ENCODE measurements around the gene SLITRK3.
A peak's percentile ranks its signal among the peaks of the same experiment; 100 is the strongest.

SLITRK3 gene

DNA sequence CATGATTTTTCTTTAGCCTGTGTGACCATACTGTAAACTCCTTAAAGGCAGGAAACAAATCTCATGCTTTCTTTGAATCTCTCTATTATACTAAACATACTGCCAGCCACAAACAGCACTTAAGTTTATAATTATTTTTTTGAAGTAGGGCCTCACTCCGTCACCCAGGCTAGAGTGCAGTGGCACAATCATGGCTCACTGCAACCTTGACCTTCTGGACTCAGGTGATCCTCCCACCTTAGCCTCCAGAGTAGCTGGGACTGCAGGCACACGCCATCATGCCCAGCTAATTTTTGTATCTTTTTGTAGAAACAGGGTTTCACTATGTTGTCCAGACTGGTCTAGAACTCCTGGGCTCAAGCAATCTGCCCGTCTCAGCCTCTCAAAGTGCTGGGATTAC lies 14.5 kb upstream of the SLITRK3 start:
- Histone ChIP-seq H3K36me3 (ENCODE audit: insufficient read depth, low read length) (no peaks in the 10 kb centered on the region), H3K9ac (ENCODE audit: insufficient read length) (no peak overlapping the region), H3K9me3 (ENCODE audit: low read depth, low read length) (no peaks in the 10 kb centered on the region), H3K27ac (no peak overlapping the region), H3K4me3 (no peak overlapping the region)
- no peak for DNase-seq (ENCODE audit: low read depth, low spot score)
- TF ChIP-seq EZH2 (IDR thresholded peaks at IDR 0.05) (no peak), FOXP2 (optimal IDR thresholded peaks at IDR 0.05; ENCODE audit: control extremely low read depth, extremely low read length, insufficient read depth) (no peak), POLR2AphosphoS5 (IDR thresholded peaks at IDR 0.05; ENCODE audit: borderline replicate concordance, low read depth, low read length) (no peak)

DNA sequence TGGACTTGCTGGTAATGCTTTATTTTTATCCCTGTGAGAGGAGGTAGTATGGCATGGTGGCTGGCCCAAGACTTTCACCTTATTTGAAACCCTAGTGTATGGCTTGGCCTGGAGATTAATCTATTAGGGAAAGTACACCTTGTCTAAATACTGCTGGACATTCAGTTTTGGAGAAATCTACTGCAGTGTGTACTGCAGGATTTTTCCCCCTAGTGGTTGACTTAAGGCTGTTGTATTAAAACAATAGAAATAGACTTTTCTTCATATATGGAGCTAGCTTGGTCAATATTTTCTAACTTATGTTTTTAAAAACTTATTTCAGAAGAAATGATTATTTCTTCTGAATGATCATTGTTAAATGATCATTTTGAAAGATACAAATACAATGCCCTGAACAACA lies 13.9 kb upstream of the SLITRK3 start:
- no peaks in the 10 kb centered on the region for H3K9me3 ChIP-seq (ENCODE audit: low read depth, low read length)
- TF ChIP-seq FOXP2 (optimal IDR thresholded peaks at IDR 0.05; ENCODE audit: control extremely low read depth, extremely low read length, insufficient read depth) (no peak), POLR2AphosphoS5 (IDR thresholded peaks at IDR 0.05; ENCODE audit: borderline replicate concordance, low read depth, low read length) (no peak), EZH2 (IDR thresholded peaks at IDR 0.05) (no peak)
- no peak for DNase-seq (ENCODE audit: low read depth, low spot score)
- H3K4me3 ChIP-seq, result no peak overlapping the region
- H3K36me3 ChIP-seq (ENCODE audit: insufficient read depth, low read length), result no peaks in the 10 kb centered on the region
- H3K27ac ChIP-seq, result no peak overlapping the region
- no peak overlapping the region for H3K9ac ChIP-seq (ENCODE audit: insufficient read length)

DNA sequence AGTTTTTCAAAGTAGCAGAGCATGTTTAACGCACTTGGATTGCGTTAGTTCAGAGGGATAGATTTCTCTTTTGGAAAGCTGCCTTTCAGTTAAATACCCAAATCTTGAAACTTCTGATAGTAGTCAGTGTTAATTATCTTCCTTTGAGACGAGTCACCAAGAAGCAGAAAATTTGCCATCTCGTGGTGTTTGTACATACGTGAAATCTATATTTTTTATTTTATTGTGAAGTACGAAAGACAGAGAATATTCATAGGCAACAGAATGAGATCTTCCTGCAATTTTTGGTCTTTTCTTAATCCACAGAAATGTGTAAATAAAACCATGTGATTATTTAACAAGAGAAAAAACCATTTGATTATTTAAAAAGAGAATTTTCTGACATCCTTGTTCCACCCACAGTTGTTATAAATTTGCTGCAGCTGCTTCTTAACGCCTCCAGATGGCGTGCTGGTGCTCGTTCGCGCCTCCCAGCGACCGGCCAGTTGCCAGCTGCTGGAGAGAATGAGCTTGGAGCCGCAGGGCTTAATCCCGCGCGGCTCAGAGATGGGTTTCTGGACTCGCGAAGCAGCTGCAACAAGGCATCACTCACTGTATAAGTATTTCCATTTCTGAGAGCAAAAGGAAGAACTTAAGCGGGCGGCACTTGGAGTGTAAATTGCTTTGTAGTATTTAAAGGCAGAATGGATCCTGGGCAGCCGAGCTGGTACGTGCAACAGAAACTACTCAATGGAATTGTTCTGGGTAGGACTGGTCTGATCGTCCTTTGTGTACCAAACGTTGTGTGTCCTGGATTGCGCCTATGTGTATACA lies 10.5 kb upstream of the SLITRK3 start:
- Histone ChIP-seq H3K9ac (ENCODE audit: insufficient read length) (no peak overlapping the region), H3K36me3 (ENCODE audit: insufficient read depth, low read length) (no peaks in the 10 kb centered on the region), H3K27ac (no peak overlapping the region), H3K9me3 (ENCODE audit: low read depth, low read length) (no peaks in the 10 kb centered on the region), H3K4me3 (peak overlapping the region; percentile 51)
- DNase-seq (ENCODE audit: low read depth, low spot score), result no peak
- TF ChIP-seq POLR2AphosphoS5 (IDR thresholded peaks at IDR 0.05; ENCODE audit: borderline replicate concordance, low read depth, low read length), result no peak

DNA sequence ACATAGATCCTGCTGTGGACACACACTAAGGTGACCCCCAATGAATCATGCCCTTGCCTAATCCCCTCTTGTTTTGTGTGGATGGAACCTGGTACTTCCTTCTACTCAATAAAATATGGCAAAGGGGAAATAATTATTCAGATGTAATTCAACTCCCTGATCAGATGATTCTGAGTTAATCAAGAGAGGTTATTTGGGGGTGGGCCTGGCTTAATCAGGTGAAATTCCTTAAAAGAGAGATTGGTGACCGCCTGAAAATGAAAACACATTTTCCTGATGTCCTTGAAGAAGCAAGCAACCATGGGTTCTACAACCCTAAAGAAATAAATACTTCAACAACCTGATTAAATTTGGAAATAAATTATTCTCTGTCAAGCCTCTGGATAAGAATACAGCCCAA lies 8.3 kb upstream of the SLITRK3 start:
- Histone ChIP-seq H3K27ac (no peak overlapping the region), H3K4me3 (no peak overlapping the region), H3K9me3 (ENCODE audit: low read depth, low read length) (no peaks in the 10 kb centered on the region), H3K9ac (ENCODE audit: insufficient read length) (no peak overlapping the region), H3K36me3 (ENCODE audit: insufficient read depth, low read length) (no peaks in the 10 kb centered on the region)
- no peak for DNase-seq (ENCODE audit: low read depth, low spot score)
- TF ChIP-seq POLR2AphosphoS5 (IDR thresholded peaks at IDR 0.05; ENCODE audit: borderline replicate concordance, low read depth, low read length) (no peak), EZH2 (IDR thresholded peaks at IDR 0.05) (no peak), FOXP2 (optimal IDR thresholded peaks at IDR 0.05; ENCODE audit: control extremely low read depth, extremely low read length, insufficient read depth) (no peak)

DNA sequence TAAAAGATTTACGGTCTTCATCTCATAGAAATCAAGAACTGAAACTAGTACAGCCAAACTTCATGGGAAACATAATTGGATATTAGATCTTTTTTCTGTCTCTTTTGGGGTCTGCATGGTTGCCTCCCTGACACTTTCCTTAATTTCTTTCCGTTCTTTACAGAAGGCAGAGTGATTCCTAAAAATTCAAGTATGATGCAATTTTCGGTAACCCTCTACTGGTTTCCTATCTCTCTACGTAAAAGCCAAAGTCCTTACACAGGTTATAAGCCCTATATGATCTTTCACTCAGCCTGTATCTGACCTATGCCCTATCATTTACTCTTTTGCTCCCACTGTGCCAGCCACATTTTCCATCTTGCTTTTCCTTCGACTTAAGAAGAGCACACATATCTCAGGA lies 6.8 kb upstream of the SLITRK3 start:
- H3K36me3 ChIP-seq (ENCODE audit: insufficient read depth, low read length), result no peaks in the 10 kb centered on the region
- H3K27ac ChIP-seq, result no peak overlapping the region
- no peak for DNase-seq (ENCODE audit: low read depth, low spot score)
- H3K9ac ChIP-seq (ENCODE audit: insufficient read length), result no peak overlapping the region
- no peaks in the 10 kb centered on the region for H3K9me3 ChIP-seq (ENCODE audit: low read depth, low read length)
- TF ChIP-seq POLR2AphosphoS5 (IDR thresholded peaks at IDR 0.05; ENCODE audit: borderline replicate concordance, low read depth, low read length), result no peak
- TF ChIP-seq FOXP2 (optimal IDR thresholded peaks at IDR 0.05; ENCODE audit: control extremely low read depth, extremely low read length, insufficient read depth), result no peak
- no peak for TF ChIP-seq EZH2 (IDR thresholded peaks at IDR 0.05)
- H3K4me3 ChIP-seq, result no peak overlapping the region

DNA sequence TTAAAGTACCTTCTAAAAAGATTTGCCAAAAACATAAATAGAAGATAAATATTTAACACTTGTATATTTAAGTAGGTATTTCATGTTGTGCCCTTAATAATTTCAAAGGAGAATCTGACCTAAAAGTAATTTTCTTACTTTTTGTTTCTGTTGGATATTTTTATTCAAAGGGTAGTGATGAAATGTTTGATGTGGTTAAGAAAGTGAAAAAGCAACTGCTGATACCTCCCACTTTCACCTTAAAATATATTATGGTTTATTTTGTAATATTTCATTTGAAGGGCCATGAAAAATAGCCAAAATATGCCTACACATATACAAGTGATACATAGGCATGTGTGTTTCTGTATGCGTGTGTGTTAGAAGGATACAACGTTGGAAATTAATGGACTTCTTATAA lies 5.8 kb upstream of the SLITRK3 start:
- H3K9me3 ChIP-seq (ENCODE audit: low read depth, low read length), result no peaks in the 10 kb centered on the region
- no peak overlapping the region for H3K9ac ChIP-seq (ENCODE audit: insufficient read length)
- TF ChIP-seq EZH2 (IDR thresholded peaks at IDR 0.05) (no peak), FOXP2 (optimal IDR thresholded peaks at IDR 0.05; ENCODE audit: control extremely low read depth, extremely low read length, insufficient read depth) (no peak), POLR2AphosphoS5 (IDR thresholded peaks at IDR 0.05; ENCODE audit: borderline replicate concordance, low read depth, low read length) (no peak)
- no peak overlapping the region for H3K4me3 ChIP-seq
- H3K27ac ChIP-seq, result no peak overlapping the region
- H3K36me3 ChIP-seq (ENCODE audit: insufficient read depth, low read length), result no peaks in the 10 kb centered on the region
- no peak for DNase-seq (ENCODE audit: low read depth, low spot score)

DNA sequence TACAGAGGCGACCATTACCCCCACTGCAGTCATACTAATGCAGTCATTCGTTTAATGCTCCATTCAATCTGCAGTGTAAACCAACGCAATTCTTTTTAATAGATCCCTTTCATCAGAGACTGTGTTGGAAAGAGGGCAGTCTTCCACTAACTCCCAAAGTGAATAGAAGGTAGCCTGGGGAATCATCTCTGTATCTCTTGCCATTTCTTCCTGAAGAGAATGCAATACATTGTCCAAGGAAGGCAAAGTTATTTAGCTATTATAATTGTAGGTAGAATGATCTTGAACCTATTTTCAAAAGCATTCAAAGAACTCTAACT lies 1.3 kb upstream of the SLITRK3 start:
- no peaks in the 10 kb centered on the region for H3K36me3 ChIP-seq (ENCODE audit: insufficient read depth, low read length)
- H3K9ac ChIP-seq (ENCODE audit: insufficient read length), result peak overlapping the region; percentile 59
- H3K27ac ChIP-seq, result no peak overlapping the region
- H3K4me3 ChIP-seq, result peak overlapping the region; percentile 85
- DNase-seq (ENCODE audit: low read depth, low spot score), result no peak
- TF ChIP-seq POLR2AphosphoS5 (IDR thresholded peaks at IDR 0.05; ENCODE audit: borderline replicate concordance, low read depth, low read length) (no peak), FOXP2 (optimal IDR thresholded peaks at IDR 0.05; ENCODE audit: control extremely low read depth, extremely low read length, insufficient read depth) (no peak), EZH2 (IDR thresholded peaks at IDR 0.05) (no peak)
- no peaks in the 10 kb centered on the region for H3K9me3 ChIP-seq (ENCODE audit: low read depth, low read length)

DNA sequence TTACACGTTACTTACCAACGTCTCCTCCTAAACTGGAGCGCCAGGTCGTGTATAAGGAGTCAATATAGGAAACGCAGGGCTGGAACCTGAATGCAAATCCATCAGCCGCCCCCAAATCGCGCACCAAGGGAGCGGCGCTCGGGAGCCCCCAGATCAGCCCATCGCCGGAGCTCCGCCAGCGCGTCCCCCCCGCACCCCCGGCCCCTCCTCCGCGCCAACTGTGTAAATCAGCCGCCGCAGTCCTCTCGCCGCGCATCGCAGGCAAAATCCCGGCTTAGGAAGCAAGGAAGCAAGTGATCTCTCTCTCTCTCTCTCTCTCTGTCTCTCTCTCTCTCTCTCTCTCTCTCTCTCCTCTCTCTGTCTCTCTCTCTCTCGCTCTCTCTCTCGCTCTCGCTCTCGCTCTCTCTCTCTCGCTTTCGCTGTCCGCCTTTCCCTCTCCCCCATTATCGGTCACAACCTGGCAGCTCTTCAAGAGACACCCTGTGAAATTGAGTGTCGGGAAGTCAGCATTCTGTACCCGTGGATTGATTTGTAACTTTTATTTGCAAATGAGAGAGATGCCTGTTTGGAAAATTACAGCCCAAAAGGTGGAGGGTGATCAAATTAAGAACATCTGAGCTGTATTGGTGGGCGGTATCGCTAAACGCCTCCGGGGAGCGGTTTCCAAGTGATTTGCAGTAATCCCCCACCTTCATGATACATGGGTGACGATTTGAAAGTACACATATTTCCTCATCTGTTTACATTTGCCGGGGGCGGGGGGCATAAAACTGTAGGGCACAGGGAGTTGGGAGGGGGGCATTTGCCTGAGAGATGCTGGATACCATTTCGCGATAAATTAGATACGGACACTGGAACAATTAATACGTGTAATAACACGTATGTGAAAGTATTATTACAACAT lies 645 bp upstream of the SLITRK3 start:
- TF ChIP-seq POLR2AphosphoS5 (IDR thresholded peaks at IDR 0.05; ENCODE audit: borderline replicate concordance, low read depth, low read length) (no peak), EZH2 (IDR thresholded peaks at IDR 0.05) (no peak), FOXP2 (optimal IDR thresholded peaks at IDR 0.05; ENCODE audit: control extremely low read depth, extremely low read length, insufficient read depth) (no peak)
- Histone ChIP-seq H3K36me3 (ENCODE audit: insufficient read depth, low read length) (no peaks in the 10 kb centered on the region), H3K27ac (no peak overlapping the region), H3K9me3 (ENCODE audit: low read depth, low read length) (no peaks in the 10 kb centered on the region), H3K9ac (ENCODE audit: insufficient read length) (peak overlapping the region; percentile 59), H3K4me3 (peak overlapping the region; percentile 85)
- DNase-seq (ENCODE audit: low read depth, low spot score), result no peak

All from SK-N-MC (cell line).